Thyroid gland (tissue), 4 donors: ENCODE results near the gene WDFY1.

Source experiments
- POLR2A ChIP-seq, 2 donors: fragments of 450-650 bp; IDR thresholded peaks; one replicate each; pipeline ENCODE4 v1.6.1; 2017; ENCODE audit warnings: antibody characterized with exemption in 2 of 2, mild to moderate bottlenecking in 2 of 2, moderate library complexity in 1 of 2
- TF ChIP-seq, protein P1 (sequence below), 6 experiments: fragments of 200-600 bp in 3 of 6; fragments of 450-650 bp in 3 of 6; sonication (generic) in 3 of 6; IDR thresholded peaks; one replicate each; pipeline ENCODE4 v1.5.1; 2016 to 2019; ENCODE audit warnings: antibody characterized with exemption in 6 of 6, mild to moderate bottlenecking in 2 of 6, inconsistent platforms in 1 of 6, moderate library complexity in 1 of 6

DNA sequence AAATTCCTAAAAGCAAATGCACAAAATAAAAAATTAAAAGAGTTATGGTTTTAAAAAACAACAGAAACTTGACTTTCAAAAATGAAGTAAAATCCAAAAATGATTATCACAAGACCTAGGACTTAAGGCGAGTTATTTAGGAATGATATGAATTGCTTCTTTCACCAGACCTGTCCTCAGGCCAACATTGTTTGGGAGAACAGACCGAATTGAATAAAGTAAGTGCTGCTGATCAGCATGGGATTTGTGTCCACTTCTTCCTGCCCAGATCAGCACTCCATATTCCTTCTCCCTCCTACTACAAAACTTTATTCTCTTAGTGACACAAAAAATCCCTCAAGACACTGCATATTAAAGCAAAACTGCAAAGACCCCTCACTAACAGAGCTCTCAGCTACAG is 39.1 kb downstream of the WDFY1 start:
- TF ChIP-seq, protein P1, sequence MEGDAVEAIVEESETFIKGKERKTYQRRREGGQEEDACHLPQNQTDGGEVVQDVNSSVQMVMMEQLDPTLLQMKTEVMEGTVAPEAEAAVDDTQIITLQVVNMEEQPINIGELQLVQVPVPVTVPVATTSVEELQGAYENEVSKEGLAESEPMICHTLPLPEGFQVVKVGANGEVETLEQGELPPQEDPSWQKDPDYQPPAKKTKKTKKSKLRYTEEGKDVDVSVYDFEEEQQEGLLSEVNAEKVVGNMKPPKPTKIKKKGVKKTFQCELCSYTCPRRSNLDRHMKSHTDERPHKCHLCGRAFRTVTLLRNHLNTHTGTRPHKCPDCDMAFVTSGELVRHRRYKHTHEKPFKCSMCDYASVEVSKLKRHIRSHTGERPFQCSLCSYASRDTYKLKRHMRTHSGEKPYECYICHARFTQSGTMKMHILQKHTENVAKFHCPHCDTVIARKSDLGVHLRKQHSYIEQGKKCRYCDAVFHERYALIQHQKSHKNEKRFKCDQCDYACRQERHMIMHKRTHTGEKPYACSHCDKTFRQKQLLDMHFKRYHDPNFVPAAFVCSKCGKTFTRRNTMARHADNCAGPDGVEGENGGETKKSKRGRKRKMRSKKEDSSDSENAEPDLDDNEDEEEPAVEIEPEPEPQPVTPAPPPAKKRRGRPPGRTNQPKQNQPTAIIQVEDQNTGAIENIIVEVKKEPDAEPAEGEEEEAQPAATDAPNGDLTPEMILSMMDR (IDR thresholded peaks at IDR 0.05), result no peak
- no peak for TF ChIP-seq POLR2A (IDR thresholded peaks at IDR 0.05)
